ENCODE data around the gene ZNF593OS. TPM values are rescaled to one million over a fixed set of nuclear protein-coding genes. Genes with fewer than 3 reads are reported as not detected.
A peak's percentile ranks its signal among the peaks of the same experiment; 100 is the strongest.

ZNF593OS gene
- total and polyA plus RNA-seq, 2 donors from 2014 or later: not detected

DNA sequence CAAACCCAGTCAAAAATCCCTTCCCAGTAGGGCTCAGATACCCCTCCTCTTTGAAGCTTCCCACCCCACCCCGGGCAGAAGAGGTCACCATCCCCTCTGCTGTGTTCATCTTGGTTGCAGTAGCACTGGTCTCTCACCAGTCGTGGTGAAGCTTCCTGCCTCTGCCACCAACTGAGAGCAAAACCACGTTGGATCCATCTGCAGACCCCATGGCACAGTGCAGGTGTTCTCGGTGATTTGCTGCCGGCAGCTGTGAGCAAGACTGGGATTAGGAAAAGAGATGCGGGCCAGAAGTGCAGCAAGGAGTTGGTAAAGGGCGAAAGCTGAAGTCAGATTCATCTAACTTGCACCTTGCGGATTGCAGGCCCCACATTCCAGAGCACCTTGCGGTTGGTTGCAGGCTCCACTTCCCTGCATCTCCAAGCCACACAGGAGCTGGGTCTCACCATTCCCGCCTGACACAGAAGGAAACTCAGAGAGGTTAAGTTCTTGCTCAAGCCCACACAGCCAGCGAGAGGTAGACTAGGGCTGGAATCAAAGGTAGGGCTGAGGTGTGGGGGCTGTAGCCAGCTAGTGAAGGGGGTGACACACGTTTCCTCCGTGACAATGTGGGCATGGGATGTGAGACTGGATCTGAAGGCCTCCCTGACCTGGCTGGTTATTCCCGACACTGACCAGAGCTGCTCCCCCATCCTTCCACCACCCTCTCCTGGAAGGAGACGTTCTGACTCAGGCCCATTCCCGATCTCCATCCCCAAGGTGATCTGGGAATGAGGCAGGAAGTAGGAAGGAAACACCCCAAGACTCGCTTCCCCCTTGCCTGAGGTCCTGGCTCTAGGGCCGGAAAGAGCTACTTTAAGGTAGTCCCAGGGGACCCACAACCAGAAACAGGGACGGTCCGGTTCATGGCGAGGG, 16.0 kb downstream of the ZNF593OS start:
- Histone ChIP-seq H3K36me3 (ENCODE audit: control insufficient read depth in 2 of 3, insufficient read depth in 3 of 3, low read length in 3 of 3) (no peaks in the 10 kb centered on the region), H3K4me1 (ENCODE audit: control insufficient read depth in 2 of 3, insufficient read depth in 2 of 3, low read depth in 1 of 3, low read length in 3 of 3) (no peaks in the 10 kb centered on the region), H3K4me3 (ENCODE audit: low read length in 3 of 3) (peak overlapping the region in 1 of 3 donors; percentile 47), H3K9ac (ENCODE audit: low read length in 3 of 3) (no peak overlapping the region), H3K9me3 (ENCODE audit: control insufficient read depth in 2 of 3, insufficient read depth in 1 of 3, low read length in 3 of 3) (no peaks in the 10 kb centered on the region), H3K27me3 (ENCODE audit: control insufficient read depth, insufficient read depth, low read length) (no peaks in the 10 kb centered on the region), H3K27ac (ENCODE audit: low read depth in 2 of 2, low read length in 2 of 2) (peak overlapping the region; percentile 4 to 47)
- TF ChIP-seq, protein P1, sequence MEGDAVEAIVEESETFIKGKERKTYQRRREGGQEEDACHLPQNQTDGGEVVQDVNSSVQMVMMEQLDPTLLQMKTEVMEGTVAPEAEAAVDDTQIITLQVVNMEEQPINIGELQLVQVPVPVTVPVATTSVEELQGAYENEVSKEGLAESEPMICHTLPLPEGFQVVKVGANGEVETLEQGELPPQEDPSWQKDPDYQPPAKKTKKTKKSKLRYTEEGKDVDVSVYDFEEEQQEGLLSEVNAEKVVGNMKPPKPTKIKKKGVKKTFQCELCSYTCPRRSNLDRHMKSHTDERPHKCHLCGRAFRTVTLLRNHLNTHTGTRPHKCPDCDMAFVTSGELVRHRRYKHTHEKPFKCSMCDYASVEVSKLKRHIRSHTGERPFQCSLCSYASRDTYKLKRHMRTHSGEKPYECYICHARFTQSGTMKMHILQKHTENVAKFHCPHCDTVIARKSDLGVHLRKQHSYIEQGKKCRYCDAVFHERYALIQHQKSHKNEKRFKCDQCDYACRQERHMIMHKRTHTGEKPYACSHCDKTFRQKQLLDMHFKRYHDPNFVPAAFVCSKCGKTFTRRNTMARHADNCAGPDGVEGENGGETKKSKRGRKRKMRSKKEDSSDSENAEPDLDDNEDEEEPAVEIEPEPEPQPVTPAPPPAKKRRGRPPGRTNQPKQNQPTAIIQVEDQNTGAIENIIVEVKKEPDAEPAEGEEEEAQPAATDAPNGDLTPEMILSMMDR (IDR thresholded peaks at IDR 0.05; ENCODE audit: borderline replicate concordance, extremely low read depth, insufficient read depth): no peak
- DNase-seq (peak in 1 of 5 donors; percentile 44), FAIRE-seq (no peak)
- intact Hi-C loops (cut with DNase I): loop anchor here (10.0 kb wide), 1 partner anchor 51 kb away; no protein-coding TSS in a partner anchor

GRCh38 chr1:26154750-26155149, 16.9 kb downstream of the ZNF593OS start:
- H3K9ac ChIP-seq (ENCODE audit: low read length in 3 of 3): no peak overlapping the region
- H3K27ac ChIP-seq (ENCODE audit: low read depth in 2 of 2, low read length in 2 of 2): peak overlapping the region in 1 of 2 donors; percentile 27
- TF ChIP-seq, protein P1 (IDR thresholded peaks at IDR 0.05; ENCODE audit: borderline replicate concordance, extremely low read depth, insufficient read depth): no peak
- peak in 2 of 5 donors; percentile 39 to 44 for DNase-seq
- no peaks in the 10 kb centered on the region for H3K36me3 ChIP-seq (ENCODE audit: control insufficient read depth in 2 of 3, insufficient read depth in 3 of 3, low read length in 3 of 3)
- H3K9me3 ChIP-seq (ENCODE audit: control insufficient read depth in 2 of 3, insufficient read depth in 1 of 3, low read length in 3 of 3): no peaks in the 10 kb centered on the region
- FAIRE-seq: no peak
- no peaks in the 10 kb centered on the region for H3K4me1 ChIP-seq (ENCODE audit: control insufficient read depth in 2 of 3, insufficient read depth in 2 of 3, low read depth in 1 of 3, low read length in 3 of 3)
- no peaks in the 10 kb centered on the region for H3K27me3 ChIP-seq (ENCODE audit: control insufficient read depth, insufficient read depth, low read length)
- intact Hi-C loops (cut with DNase I): loop anchor here (10.0 kb wide), 1 partner anchor 50 kb away; no protein-coding TSS in a partner anchor
- no peak overlapping the region for H3K4me3 ChIP-seq (ENCODE audit: low read length in 3 of 3)

- intact Hi-C loops (cut with DNase I): loop anchor here (10.0 kb wide), 1 partner anchor 49 kb away; no protein-coding TSS in a partner anchor
- H3K27ac ChIP-seq (ENCODE audit: low read depth in 2 of 2, low read length in 2 of 2): no peak overlapping the region
- no peaks in the 10 kb centered on the region for H3K27me3 ChIP-seq (ENCODE audit: control insufficient read depth, insufficient read depth, low read length)
- DNase-seq: no peak
- no peak overlapping the region for H3K9ac ChIP-seq (ENCODE audit: low read length in 3 of 3)
- no peaks in the 10 kb centered on the region for H3K36me3 ChIP-seq (ENCODE audit: control insufficient read depth in 2 of 3, insufficient read depth in 3 of 3, low read length in 3 of 3)
- FAIRE-seq: no peak
- no peak overlapping the region for H3K4me3 ChIP-seq (ENCODE audit: low read length in 3 of 3)
- no peaks in the 10 kb centered on the region for H3K4me1 ChIP-seq (ENCODE audit: control insufficient read depth in 2 of 3, insufficient read depth in 2 of 3, low read depth in 1 of 3, low read length in 3 of 3)
- TF ChIP-seq, protein P1 (IDR thresholded peaks at IDR 0.05; ENCODE audit: borderline replicate concordance, extremely low read depth, insufficient read depth): no peak
- H3K9me3 ChIP-seq (ENCODE audit: control insufficient read depth in 2 of 3, insufficient read depth in 1 of 3, low read length in 3 of 3): no peaks in the 10 kb centered on the region
Observed at GRCh38 chr1:26153966-26154532, 17.6 kb downstream of the ZNF593OS start.

Data from kidney (tissue), 14 donors.